Retinal pigment epithelial cell (primary cell): ENCODE data around the gene AADAC.
"Not testable (repeated sequence)": the region's sequence is repeated elsewhere in the genome, so short reads cannot be mapped to it uniquely, and the experiment has no call there.

Source experiments
- DNase-seq: peaks from one replicate; pipeline ENCODE4 v3.0.0-alpha.2; 2010; ENCODE audit warnings: low read depth
- H3K4me3 ChIP-seq: 2 replicates; pipeline ENCODE4 v1.5.1; 2011; ENCODE audit warnings: mild to moderate bottlenecking, low read length, control low read depth, moderate library complexity
- CTCF ChIP-seq: conservative IDR thresholded peaks from 2 replicates; pipeline ENCODE4 v1.5.1; 2011; ENCODE audit warnings: low read depth, low read length, control low read depth, inconsistent platforms

The AADAC gene

GRCh38 chr3:151838574-151839312 is 24.8 kb downstream of the AADAC start:
- peak; percentile 40 for DNase-seq
- TF ChIP-seq CTCF: peak; percentile 76
- H3K4me3 ChIP-seq: no peak overlapping the region

- no peak for DNase-seq
- H3K4me3 ChIP-seq: no peak overlapping the region
- no peak for TF ChIP-seq CTCF
Measured at GRCh38 chr3:151839313-151839631, 25.4 kb downstream of the AADAC start.

GRCh38 chr3:151841801-151842200 is 27.9 kb downstream of the AADAC start:
- TF ChIP-seq CTCF: no peak
- no peak overlapping the region for H3K4me3 ChIP-seq
- DNase-seq: no peak

- H3K4me3 ChIP-seq: no peak overlapping the region
- DNase-seq: no peak
- no peak for TF ChIP-seq CTCF
Measured at GRCh38 chr3:151843275-151843674, 29.4 kb downstream of the AADAC start.

GRCh38 chr3:151845306-151845905 is 31.5 kb downstream of the AADAC start:
- no peak for TF ChIP-seq CTCF
- no peak overlapping the region for H3K4me3 ChIP-seq
- DNase-seq: no peak

GRCh38 chr3:151850065-151850464 is 36.1 kb downstream of the AADAC start:
- not testable (repeated sequence) for H3K4me3 ChIP-seq, DNase-seq

GRCh38 chr3:151852074-151852811 is 38.3 kb downstream of the AADAC start:
- no peak for DNase-seq
- no peak for TF ChIP-seq CTCF
- H3K4me3 ChIP-seq: no peak overlapping the region
